ENCODE data around the gene PALM. TPM values are rescaled to one million over a fixed set of nuclear protein-coding genes. Genes with fewer than 3 reads are reported as not detected.

PALM gene
- total RNA-seq, 1 experiment from 2014 or later: 10.8 TPM

DNA sequence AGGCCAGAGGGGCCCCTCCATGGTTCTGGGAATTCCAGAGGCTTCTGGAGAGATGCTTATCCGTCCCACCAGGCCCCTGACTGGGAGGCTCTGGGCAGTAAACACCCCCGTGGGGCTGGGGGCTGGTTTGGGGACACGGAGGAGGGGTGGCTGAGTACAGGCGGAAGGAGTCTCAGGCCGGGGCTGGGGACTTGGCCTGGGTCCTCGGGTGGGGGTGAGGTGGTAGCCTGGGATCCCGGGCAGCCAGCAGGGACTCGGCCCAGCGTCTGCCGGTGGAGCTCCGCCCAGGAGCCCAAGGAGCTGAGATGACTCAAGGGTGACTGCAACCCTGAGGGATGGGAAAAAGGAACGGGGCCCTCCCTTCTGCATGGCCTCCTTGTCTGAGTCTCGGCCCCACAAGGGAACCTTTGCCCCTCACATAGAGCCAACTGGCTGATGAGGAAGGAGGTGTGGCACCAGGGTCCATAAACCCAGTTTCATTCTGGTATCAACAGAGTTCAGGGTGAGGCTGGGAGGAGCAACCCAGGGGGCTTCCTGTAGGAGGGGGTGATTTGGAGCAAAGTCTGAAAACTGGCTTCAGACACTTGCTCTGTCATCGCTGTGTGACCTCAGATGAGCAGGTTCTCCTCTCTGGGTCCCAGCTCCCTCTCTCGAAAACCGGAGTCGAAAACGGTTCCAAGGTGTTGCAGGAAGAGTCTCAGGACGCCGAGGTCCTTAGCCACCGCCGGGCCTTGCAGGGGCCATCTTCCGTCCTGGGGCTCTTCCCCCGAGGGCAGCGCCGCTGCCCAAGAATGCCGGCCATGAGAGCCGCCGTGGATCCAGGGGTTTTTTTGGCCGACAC, 43.0 kb downstream of the PALM start:
- H3K9me3 ChIP-seq (ENCODE audit: low read length): no peaks in the 10 kb centered on the region
- BruUV-seq (replicated peaks): TSS peak; percentile 84
- POLR2A ChIA-PET (ENCODE audit: unreplicated experiment): interaction anchor here (0.6 to 1.1 kb wide), 4 partner anchors 14 to 1125 kb away, joined by 3 read pairs; no protein-coding TSS in a partner anchor
- TF ChIP-seq CTCF (conservative IDR thresholded peaks at IDR 0.05; ENCODE audit: low read depth, low read length) (no peak), EZH2 (IDR thresholded peaks at IDR 0.05; ENCODE audit: low read length, unreplicated experiment) (no peak)
- DNase-seq: peak; percentile 88
- H3F3A ChIP-seq (ENCODE audit: low read length, unreplicated experiment): no peaks in the 10 kb centered on the region
- ATAC-seq: peak; percentile 65
- H3K27ac ChIP-seq (ENCODE audit: low read length): peak overlapping the region; percentile 98
- H3K9ac ChIP-seq (ENCODE audit: low read length): peak overlapping the region; percentile 100
- peaks cover 46% of the 10 kb centered on the region for H3K79me2 ChIP-seq (ENCODE audit: low read length)
- H4K20me1 ChIP-seq (ENCODE audit: low read length): peaks cover 3% of the 10 kb centered on the region; the same call in 1 of the 2 replicates
- H2AFZ ChIP-seq (ENCODE audit: low read length): no peak overlapping the region
- H3K4me1 ChIP-seq (ENCODE audit: insufficient read depth, low read length): peaks cover 16% of the 10 kb centered on the region
- H3K4me2 ChIP-seq (ENCODE audit: low read length): peak overlapping the region; percentile 94
- H3K9me2 ChIP-seq (replicated peaks; ENCODE audit: low read length): no peaks in the 10 kb centered on the region
- intact Hi-C loops (cut with micrococcal nuclease): loop anchor here (5.0 kb wide), 1 partner anchor 74 kb away; the partner anchor contains the start of gene FSTL3
- H3K27me3 ChIP-seq (ENCODE audit: low read length): no peaks in the 10 kb centered on the region
- H3K36me3 ChIP-seq (ENCODE audit: low read depth, low read length): peaks cover 13% of the 10 kb centered on the region; the same call in 1 of the 2 replicates
- peak overlapping the region; percentile 88 for H3K4me3 ChIP-seq (ENCODE audit: low read length)
- CTCF ChIA-PET: interaction anchor here (0.6 kb wide), 1 partner anchor 158 kb away, joined by 3 read pairs; no protein-coding TSS in a partner anchor

GRCh38 chr19:752652-753517, 44.1 kb downstream of the PALM start:
- Histone ChIP-seq H3K4me3 (ENCODE audit: low read length) (peak overlapping the region; percentile 61), H2AFZ (ENCODE audit: low read length) (no peak overlapping the region), H3F3A (ENCODE audit: low read length, unreplicated experiment) (no peaks in the 10 kb centered on the region), H3K27ac (ENCODE audit: low read length) (peak overlapping the region; percentile 98), H3K4me1 (ENCODE audit: insufficient read depth, low read length) (peaks cover 16% of the 10 kb centered on the region), H3K9me2 (replicated peaks; ENCODE audit: low read length) (no peaks in the 10 kb centered on the region), H3K9ac (ENCODE audit: low read length) (peak overlapping the region; percentile 100), H3K4me2 (ENCODE audit: low read length) (peak overlapping the region; percentile 94), H3K9me3 (ENCODE audit: low read length) (no peaks in the 10 kb centered on the region), H4K20me1 (ENCODE audit: low read length) (peaks cover 3% of the 10 kb centered on the region; the same call in 1 of the 2 replicates), H3K36me3 (ENCODE audit: low read depth, low read length) (peaks cover 24% of the 10 kb centered on the region; the same call in 1 of the 2 replicates), H3K79me2 (ENCODE audit: low read length) (peaks cover 58% of the 10 kb centered on the region), H3K27me3 (ENCODE audit: low read length) (no peaks in the 10 kb centered on the region)
- POLR2A ChIA-PET (ENCODE audit: unreplicated experiment): interaction anchor here (0.6 to 1.1 kb wide), 4 partner anchors 18 to 76 kb away, joined by 3 to 9 read pairs (median 4); partner anchors contain the start of gene PTBP1
- BruUV-seq (replicated peaks): no TSS peak
- DNase-seq: peak; percentile 94
- no peak for TF ChIP-seq CTCF (conservative IDR thresholded peaks at IDR 0.05; ENCODE audit: low read depth, low read length)
- peak; percentile 75 for ATAC-seq
- intact Hi-C loops (cut with micrococcal nuclease): loop anchor here (5.0 kb wide), 1 partner anchor 76 kb away; the partner anchor contains the start of gene FSTL3
- CTCF ChIA-PET: no interaction called here

Measured in PC-3 (cell line).